AG09309 (cell line): Measurements from ENCODE around the gene RECK.
"Not testable (repeated sequence)": the region's sequence is repeated elsewhere in the genome, so short reads cannot be mapped to it uniquely, and the experiment has no call there.

Experiments used
- DNase-seq: peaks from one replicate; pipeline ENCODE4 v3.0.0-alpha.2; 2010; ENCODE audit warnings: low read depth
- H3K4me3 ChIP-seq: 2 replicates; pipeline ENCODE4 v1.5.1; 2011; ENCODE audit warnings: mild to moderate bottlenecking, low read depth, low read length, moderate library complexity; ENCODE audit not compliant: control insufficient read depth
- CTCF ChIP-seq: IDR thresholded peaks from 2 replicates; pipeline ENCODE4 v1.5.1; 2011; ENCODE audit warnings: mild to moderate bottlenecking, low read depth, low read length, inconsistent platforms; ENCODE audit not compliant: insufficient read depth, control insufficient read depth; ENCODE audit errors: missing control alignments

Gene RECK

GRCh38 chr9:36074870-36075532 is 38.3 kb downstream of the RECK start:
- DNase-seq, result peak; percentile 71
- no peak for TF ChIP-seq CTCF
- H3K4me3 ChIP-seq, result no peak overlapping the region

- DNase-seq, result no peak
- H3K4me3 ChIP-seq, result no peak overlapping the region
- TF ChIP-seq CTCF, result no peak
These were observed 41.3 kb downstream of the RECK start for GRCh38 chr9:36078051-36078450.

- no peak for DNase-seq
- no peak for TF ChIP-seq CTCF
- H3K4me3 ChIP-seq, result no peak overlapping the region
These were observed 43.8 kb downstream of the RECK start for GRCh38 chr9:36080519-36080918.

- DNase-seq, result no peak
- TF ChIP-seq CTCF, result no peak
- H3K4me3 ChIP-seq, result no peak overlapping the region
These were observed 46.2 kb downstream of the RECK start for GRCh38 chr9:36082931-36083330.

- H3K4me3 ChIP-seq, result no peak overlapping the region
- no peak for DNase-seq
- TF ChIP-seq CTCF, result no peak
These were observed 49.7 kb downstream of the RECK start for GRCh38 chr9:36086442-36086841.

- DNase-seq, result not testable (repeated sequence)
These were observed 50.3 kb downstream of the RECK start for GRCh38 chr9:36087054-36087453.

GRCh38 chr9:36088020-36088419 is 51.3 kb downstream of the RECK start:
- no peak for TF ChIP-seq CTCF
- H3K4me3 ChIP-seq, result no peak overlapping the region
- no peak for DNase-seq

More at GRCh38 chr9:36087054-36087453, 50.3 kb downstream of the RECK start:
- not testable (repeated sequence) for H3K4me3 ChIP-seq
